DOHH2 (cell line): ENCODE results near the gene UBE2D2.

Experiments used
- H3F3A ChIP-seq: fragments of 200-600 bp; sonication (generic), shearing (Covaris generic); 2 replicates; pipeline ENCODE4 v1.6.0; 2016; ENCODE audit warnings: antibody characterized with exemption, mild to moderate bottlenecking; ENCODE audit not compliant: control insufficient read depth, insufficient read depth
- H3K27ac ChIP-seq: fragments of 200-600 bp; sonication (generic); 2 replicates; pipeline ENCODE4 v1.5.1; 2014; ENCODE audit warnings: low read depth, mild to moderate bottlenecking, low read length, moderate library complexity
- H3K27me3 ChIP-seq: fragments of 200-600 bp; sonication (generic); 2 replicates; pipeline ENCODE4 v1.6.1; 2014; ENCODE audit warnings: mild to moderate bottlenecking, low read length, mixed read lengths; ENCODE audit not compliant: control insufficient read depth
- H3K36me3 ChIP-seq: fragments of 200-600 bp; sonication (generic); 2 replicates; pipeline ENCODE4 v1.6.1; 2014; ENCODE audit warnings: mild to moderate bottlenecking, low read length, moderate library complexity, mixed read lengths; ENCODE audit not compliant: control insufficient read depth
- H3K4me1 ChIP-seq: fragments of 200-600 bp; sonication (generic); 2 replicates; pipeline ENCODE4 v1.6.1; 2014; ENCODE audit warnings: mild to moderate bottlenecking, low read length, mixed read lengths; ENCODE audit not compliant: control insufficient read depth
- H3K4me2 ChIP-seq: fragments of 200-600 bp; sonication (generic); 2 replicates; pipeline ENCODE4 v1.6.0; 2014; ENCODE audit warnings: mild to moderate bottlenecking, low read length, moderate library complexity
- H3K4me3 ChIP-seq: fragments of 200-600 bp; sonication (generic); 2 replicates; pipeline ENCODE4 v1.5.1; 2014; ENCODE audit warnings: mild to moderate bottlenecking, low read length, mixed read lengths
- H3K79me2 ChIP-seq: fragments of 200-600 bp; sonication (generic); 2 replicates; pipeline ENCODE4 v1.6.1; 2014; ENCODE audit warnings: mild to moderate bottlenecking, low read length, mixed read lengths; ENCODE audit not compliant: control insufficient read depth
- H3K9me2 ChIP-seq: fragments of 200-600 bp; sonication (generic); replicated peaks from 2 replicates; pipeline ENCODE4 v1.6.1; 2014; ENCODE audit warnings: mild to moderate bottlenecking, low read length, mixed read lengths; ENCODE audit not compliant: control insufficient read depth
- H3K9me3 ChIP-seq: fragments of 200-600 bp; sonication (generic); 2 replicates; pipeline ENCODE4 v1.6.1; 2014; ENCODE audit warnings: antibody characterized with exemption, low read length, mixed read lengths; ENCODE audit not compliant: control insufficient read depth, insufficient read depth
- H4K20me1 ChIP-seq: fragments of 200-600 bp; sonication (generic); 2 replicates; pipeline ENCODE4 v1.6.0; 2014; ENCODE audit warnings: low read depth, mild to moderate bottlenecking, antibody characterized with exemption, low read length, moderate library complexity; ENCODE audit not compliant: control insufficient read depth, insufficient read depth
- CTCF ChIP-seq: fragments of 200-600 bp; sonication (generic); IDR thresholded peaks from one replicate; pipeline ENCODE4 v1.5.1; 2014; ENCODE audit warnings: antibody characterized with exemption, mild to moderate bottlenecking, low read depth, low read length; ENCODE audit not compliant: poor library complexity, severe bottlenecking
- EZH2phosphoT487 ChIP-seq: fragments of 200-600 bp; sonication (generic); IDR thresholded peaks from 2 replicates; pipeline ENCODE4 v1.6.1; 2017; ENCODE audit warnings: borderline replicate concordance, mild to moderate bottlenecking, antibody characterized with exemption, low read length, moderate library complexity, mixed read lengths

UBE2D2 gene

DNA sequence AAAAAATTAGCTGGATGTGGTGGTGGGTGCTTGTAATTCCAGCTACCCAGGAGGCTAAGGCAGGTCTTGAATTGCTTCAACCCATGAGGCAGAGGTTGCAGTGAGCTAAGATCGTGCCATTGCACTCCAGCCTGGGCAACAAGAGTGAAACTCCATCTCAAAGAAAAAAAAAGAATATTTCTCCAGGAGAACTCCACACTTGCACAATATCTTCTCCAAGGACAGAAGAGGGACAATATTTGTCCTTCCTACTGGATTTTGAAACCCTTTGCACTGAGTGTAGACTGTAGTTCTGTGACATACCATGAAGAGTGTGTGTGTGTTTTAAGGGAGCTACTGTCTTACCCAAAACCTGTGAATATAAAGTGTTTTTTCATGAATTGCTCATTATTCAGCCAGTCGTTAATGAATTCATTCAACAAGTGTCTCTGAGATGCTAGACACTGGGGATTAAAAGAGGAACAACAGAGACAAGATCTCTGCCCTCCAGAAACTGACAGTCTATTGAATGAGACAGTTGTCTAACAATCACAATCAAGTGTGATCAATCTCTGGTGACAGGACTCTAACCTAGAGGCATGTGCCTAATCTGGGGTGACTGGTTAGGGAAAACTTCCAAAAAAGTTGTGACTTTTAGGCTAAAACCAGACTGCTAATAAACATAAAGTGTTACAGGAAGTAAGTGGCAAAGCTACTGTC is 9.8 kb upstream of the UBE2D2 start:
- H3K36me3 ChIP-seq = no peaks in the 10 kb centered on the region
- H3K27ac ChIP-seq = peak overlapping the region; percentile 34
- H3K4me2 ChIP-seq = peak overlapping the region; percentile 46
- peaks cover 7% of the 10 kb centered on the region for H3K9me3 ChIP-seq
- no peaks in the 10 kb centered on the region for H3K79me2 ChIP-seq
- peaks cover 14% of the 10 kb centered on the region for H3F3A ChIP-seq
- H4K20me1 ChIP-seq = no peaks in the 10 kb centered on the region
- no peaks in the 10 kb centered on the region for H3K9me2 ChIP-seq
- H3K27me3 ChIP-seq = no peaks in the 10 kb centered on the region
- H3K4me3 ChIP-seq = no peak overlapping the region
- H3K4me1 ChIP-seq = peaks cover 35% of the 10 kb centered on the region
- TF ChIP-seq CTCF (no peak), EZH2phosphoT487 (no peak)

GRCh38 chr5:139552893-139553575 is 8.1 kb upstream of the UBE2D2 start:
- Histone ChIP-seq H3K9me3 (peaks cover 7% of the 10 kb centered on the region), H4K20me1 (no peaks in the 10 kb centered on the region), H3K27me3 (no peaks in the 10 kb centered on the region), H3K79me2 (no peaks in the 10 kb centered on the region), H3K9me2 (no peaks in the 10 kb centered on the region), H3K27ac (no peak overlapping the region), H3K4me2 (no peak overlapping the region), H3K4me3 (no peak overlapping the region), H3K4me1 (peaks cover 20% of the 10 kb centered on the region), H3F3A (peaks cover 20% of the 10 kb centered on the region), H3K36me3 (no peaks in the 10 kb centered on the region)
- TF ChIP-seq CTCF (no peak), EZH2phosphoT487 (no peak)

- H3K4me1 ChIP-seq = peaks cover 17% of the 10 kb centered on the region
- peaks cover 7% of the 10 kb centered on the region for H3K9me3 ChIP-seq
- H3K27me3 ChIP-seq = no peaks in the 10 kb centered on the region
- no peaks in the 10 kb centered on the region for H3K9me2 ChIP-seq
- H3K4me3 ChIP-seq = no peak overlapping the region
- no peak overlapping the region for H3K27ac ChIP-seq
- H4K20me1 ChIP-seq = no peaks in the 10 kb centered on the region
- TF ChIP-seq EZH2phosphoT487 = no peak
- no peak for TF ChIP-seq CTCF
- no peaks in the 10 kb centered on the region for H3K79me2 ChIP-seq
- peaks cover 21% of the 10 kb centered on the region for H3F3A ChIP-seq
- no peaks in the 10 kb centered on the region for H3K36me3 ChIP-seq
- no peak overlapping the region for H3K4me2 ChIP-seq
These were observed 6.9 kb upstream of the UBE2D2 start for GRCh38 chr5:139554264-139554663.
